IMR-90 (cell line): ENCODE results near the gene CTR9.

Experiments used
- BHLHE40 ChIP-seq: fragments of 150-350 bp; IDR thresholded peaks from 2 replicates; pipeline ENCODE4 v1.6.1; 2016; ENCODE audit warnings: mild to moderate bottlenecking, low read depth, low read length
- NFE2L2 ChIP-seq: fragments of 150-350 bp; IDR thresholded peaks from 2 replicates; pipeline ENCODE4 v1.6.1; 2016; ENCODE audit warnings: low read depth, mild to moderate bottlenecking, low read length
- TF ChIP-seq, protein P1 (sequence below): conservative IDR thresholded peaks from 2 replicates; pipeline ENCODE4 v1.5.1; 2012; ENCODE audit warnings: mild to moderate bottlenecking, low read depth, low read length, improper control_type of control experiment

DNA sequence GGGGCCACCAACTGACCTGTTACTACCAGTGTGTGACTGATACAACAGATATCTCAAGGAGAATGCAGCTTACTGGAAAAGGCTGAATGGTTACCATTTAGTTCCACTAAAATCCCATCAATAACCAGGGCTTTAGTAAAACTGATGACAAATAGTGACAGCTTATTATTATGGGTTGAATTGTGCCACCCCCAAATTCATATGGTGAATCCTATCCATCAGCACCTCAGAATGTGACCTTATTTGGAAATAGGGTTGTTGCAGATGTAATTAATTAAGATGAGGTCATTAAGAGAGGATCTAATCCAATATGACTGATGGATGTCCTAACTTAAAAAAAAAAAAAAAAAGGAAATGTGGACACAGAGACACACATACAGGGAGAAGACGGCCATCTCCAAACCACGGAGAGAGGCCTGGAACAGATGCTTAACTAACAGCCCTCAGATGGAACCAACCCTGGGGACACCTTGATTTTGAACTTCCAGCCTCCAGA is 30.1 kb upstream of the CTR9 start:
- TF ChIP-seq BHLHE40 (no peak), NFE2L2 (no peak)
- TF ChIP-seq, protein P1, sequence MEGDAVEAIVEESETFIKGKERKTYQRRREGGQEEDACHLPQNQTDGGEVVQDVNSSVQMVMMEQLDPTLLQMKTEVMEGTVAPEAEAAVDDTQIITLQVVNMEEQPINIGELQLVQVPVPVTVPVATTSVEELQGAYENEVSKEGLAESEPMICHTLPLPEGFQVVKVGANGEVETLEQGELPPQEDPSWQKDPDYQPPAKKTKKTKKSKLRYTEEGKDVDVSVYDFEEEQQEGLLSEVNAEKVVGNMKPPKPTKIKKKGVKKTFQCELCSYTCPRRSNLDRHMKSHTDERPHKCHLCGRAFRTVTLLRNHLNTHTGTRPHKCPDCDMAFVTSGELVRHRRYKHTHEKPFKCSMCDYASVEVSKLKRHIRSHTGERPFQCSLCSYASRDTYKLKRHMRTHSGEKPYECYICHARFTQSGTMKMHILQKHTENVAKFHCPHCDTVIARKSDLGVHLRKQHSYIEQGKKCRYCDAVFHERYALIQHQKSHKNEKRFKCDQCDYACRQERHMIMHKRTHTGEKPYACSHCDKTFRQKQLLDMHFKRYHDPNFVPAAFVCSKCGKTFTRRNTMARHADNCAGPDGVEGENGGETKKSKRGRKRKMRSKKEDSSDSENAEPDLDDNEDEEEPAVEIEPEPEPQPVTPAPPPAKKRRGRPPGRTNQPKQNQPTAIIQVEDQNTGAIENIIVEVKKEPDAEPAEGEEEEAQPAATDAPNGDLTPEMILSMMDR = no peak
